ENCODE data around the gene ADARB2. TPM values are rescaled to one million over a fixed set of nuclear protein-coding genes. Genes with fewer than 3 reads are reported as not detected.

The ADARB2 gene
- total RNA-seq, 4 donors from 2014 or later, result 0.13 to 6.1 (median 0.57) TPM

DNA sequence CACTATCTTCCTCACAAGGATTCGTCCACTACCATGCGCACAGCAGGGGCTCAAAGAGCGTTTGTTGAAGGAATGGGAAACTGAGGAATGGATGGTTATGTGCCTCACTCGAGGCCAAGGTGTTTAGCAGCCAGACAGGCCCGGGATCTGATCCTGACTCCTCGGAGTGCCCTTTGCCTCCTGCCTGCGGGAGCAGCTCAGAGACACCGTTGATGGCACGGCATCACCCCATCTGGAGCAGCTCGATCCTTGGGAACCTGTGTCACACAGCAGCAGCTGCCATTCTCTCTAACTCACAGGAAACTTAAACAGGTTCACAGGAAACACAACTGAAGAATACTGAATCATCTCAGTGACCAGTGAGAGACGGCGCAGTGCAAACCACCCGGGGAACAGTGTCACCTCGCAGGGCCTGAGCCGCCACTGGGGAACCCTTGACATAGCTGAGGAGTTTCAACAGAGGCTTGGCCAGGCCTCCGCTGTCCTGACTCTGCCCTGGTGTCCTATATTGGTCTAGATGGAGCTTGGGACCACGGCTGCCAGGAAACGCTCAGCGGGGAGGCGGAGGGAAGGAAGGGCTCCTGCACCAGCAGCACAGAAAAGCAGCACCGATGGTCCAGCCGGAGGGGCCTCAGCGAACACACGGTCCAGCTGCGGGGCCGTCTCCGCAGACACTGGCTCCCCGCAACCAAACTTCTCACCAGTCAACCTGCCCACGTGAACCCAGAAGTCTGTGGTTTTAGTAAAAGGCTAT, 169.4 kb downstream of the ADARB2 start:
- DNase-seq (ENCODE audit: low spot score) (no peak), ATAC-seq (ENCODE audit: low FRiP score) (no peak)
- TF ChIP-seq, protein P1, sequence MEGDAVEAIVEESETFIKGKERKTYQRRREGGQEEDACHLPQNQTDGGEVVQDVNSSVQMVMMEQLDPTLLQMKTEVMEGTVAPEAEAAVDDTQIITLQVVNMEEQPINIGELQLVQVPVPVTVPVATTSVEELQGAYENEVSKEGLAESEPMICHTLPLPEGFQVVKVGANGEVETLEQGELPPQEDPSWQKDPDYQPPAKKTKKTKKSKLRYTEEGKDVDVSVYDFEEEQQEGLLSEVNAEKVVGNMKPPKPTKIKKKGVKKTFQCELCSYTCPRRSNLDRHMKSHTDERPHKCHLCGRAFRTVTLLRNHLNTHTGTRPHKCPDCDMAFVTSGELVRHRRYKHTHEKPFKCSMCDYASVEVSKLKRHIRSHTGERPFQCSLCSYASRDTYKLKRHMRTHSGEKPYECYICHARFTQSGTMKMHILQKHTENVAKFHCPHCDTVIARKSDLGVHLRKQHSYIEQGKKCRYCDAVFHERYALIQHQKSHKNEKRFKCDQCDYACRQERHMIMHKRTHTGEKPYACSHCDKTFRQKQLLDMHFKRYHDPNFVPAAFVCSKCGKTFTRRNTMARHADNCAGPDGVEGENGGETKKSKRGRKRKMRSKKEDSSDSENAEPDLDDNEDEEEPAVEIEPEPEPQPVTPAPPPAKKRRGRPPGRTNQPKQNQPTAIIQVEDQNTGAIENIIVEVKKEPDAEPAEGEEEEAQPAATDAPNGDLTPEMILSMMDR (IDR thresholded peaks at IDR 0.05), result no peak

- DNase-seq (ENCODE audit: low spot score) (no peak), ATAC-seq (ENCODE audit: low FRiP score) (no peak)
- TF ChIP-seq, protein P1 (IDR thresholded peaks at IDR 0.05), result no peak
These were observed 170.2 kb downstream of the ADARB2 start for GRCh38 chr10:1567152-1567551.

GRCh38 chr10:1564791-1565190, 172.5 kb downstream of the ADARB2 start:
- DNase-seq (ENCODE audit: low spot score) (no peak), ATAC-seq (ENCODE audit: low FRiP score) (no peak)
- TF ChIP-seq, protein P1 (IDR thresholded peaks at IDR 0.05), result no peak

- TF ChIP-seq, protein P1 (IDR thresholded peaks at IDR 0.05), result no peak
- ATAC-seq (ENCODE audit: low FRiP score) (no peak), DNase-seq (ENCODE audit: low spot score) (no peak)
These were observed 174.3 kb downstream of the ADARB2 start for GRCh38 chr10:1563028-1563427.

- TF ChIP-seq, protein P1 (IDR thresholded peaks at IDR 0.05), result no peak
- DNase-seq (ENCODE audit: low spot score) (no peak), ATAC-seq (ENCODE audit: low FRiP score) (no peak)
These were observed 175.5 kb downstream of the ADARB2 start for GRCh38 chr10:1561731-1562337.

- no peak for DNase-seq (ENCODE audit: low spot score)
These were observed 176.7 kb downstream of the ADARB2 start for GRCh38 chr10:1560535-1561192.

More at GRCh38 chr10:1560535-1561192, 176.7 kb downstream of the ADARB2 start:
- TF ChIP-seq, protein P1 (IDR thresholded peaks at IDR 0.05), result no peak
- no peak for ATAC-seq (ENCODE audit: low FRiP score)
